ENCODE measurements around the gene LAPTM4A.

DNA sequence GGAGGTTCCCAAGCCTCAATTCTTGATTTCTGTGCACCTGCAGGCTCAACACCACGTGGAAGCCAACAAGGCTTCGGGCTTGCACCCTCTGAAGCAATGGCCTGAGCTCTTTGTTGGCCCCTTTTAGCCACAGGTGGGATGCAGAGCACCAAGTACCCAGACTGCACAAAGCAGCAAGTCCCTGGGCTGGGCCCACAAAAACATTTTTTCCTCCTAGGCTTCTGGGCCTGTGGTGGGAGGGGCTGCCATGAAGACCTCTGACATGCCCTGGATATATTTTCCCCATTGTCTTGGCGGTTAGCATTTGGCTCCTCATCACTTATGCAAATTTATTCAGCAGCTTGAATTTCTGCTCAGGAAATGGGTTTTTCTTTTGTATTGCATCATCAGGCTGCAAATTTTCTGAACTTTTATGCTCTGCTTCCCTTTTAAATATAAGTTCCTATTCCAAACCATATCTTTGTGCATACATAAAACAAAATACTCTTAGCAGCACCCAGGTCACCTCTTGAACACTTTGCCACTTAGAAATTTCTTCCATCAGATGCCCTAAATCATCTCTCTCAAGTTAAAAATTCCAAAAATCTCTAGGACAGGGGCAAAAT is 29.9 kb downstream of the LAPTM4A start:
- TF ChIP-seq, protein P1, sequence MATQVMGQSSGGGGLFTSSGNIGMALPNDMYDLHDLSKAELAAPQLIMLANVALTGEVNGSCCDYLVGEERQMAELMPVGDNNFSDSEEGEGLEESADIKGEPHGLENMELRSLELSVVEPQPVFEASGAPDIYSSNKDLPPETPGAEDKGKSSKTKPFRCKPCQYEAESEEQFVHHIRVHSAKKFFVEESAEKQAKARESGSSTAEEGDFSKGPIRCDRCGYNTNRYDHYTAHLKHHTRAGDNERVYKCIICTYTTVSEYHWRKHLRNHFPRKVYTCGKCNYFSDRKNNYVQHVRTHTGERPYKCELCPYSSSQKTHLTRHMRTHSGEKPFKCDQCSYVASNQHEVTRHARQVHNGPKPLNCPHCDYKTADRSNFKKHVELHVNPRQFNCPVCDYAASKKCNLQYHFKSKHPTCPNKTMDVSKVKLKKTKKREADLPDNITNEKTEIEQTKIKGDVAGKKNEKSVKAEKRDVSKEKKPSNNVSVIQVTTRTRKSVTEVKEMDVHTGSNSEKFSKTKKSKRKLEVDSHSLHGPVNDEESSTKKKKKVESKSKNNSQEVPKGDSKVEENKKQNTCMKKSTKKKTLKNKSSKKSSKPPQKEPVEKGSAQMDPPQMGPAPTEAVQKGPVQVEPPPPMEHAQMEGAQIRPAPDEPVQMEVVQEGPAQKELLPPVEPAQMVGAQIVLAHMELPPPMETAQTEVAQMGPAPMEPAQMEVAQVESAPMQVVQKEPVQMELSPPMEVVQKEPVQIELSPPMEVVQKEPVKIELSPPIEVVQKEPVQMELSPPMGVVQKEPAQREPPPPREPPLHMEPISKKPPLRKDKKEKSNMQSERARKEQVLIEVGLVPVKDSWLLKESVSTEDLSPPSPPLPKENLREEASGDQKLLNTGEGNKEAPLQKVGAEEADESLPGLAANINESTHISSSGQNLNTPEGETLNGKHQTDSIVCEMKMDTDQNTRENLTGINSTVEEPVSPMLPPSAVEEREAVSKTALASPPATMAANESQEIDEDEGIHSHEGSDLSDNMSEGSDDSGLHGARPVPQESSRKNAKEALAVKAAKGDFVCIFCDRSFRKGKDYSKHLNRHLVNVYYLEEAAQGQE (IDR thresholded peaks at IDR 0.05) = no peak
- TF ChIP-seq, protein P2, sequence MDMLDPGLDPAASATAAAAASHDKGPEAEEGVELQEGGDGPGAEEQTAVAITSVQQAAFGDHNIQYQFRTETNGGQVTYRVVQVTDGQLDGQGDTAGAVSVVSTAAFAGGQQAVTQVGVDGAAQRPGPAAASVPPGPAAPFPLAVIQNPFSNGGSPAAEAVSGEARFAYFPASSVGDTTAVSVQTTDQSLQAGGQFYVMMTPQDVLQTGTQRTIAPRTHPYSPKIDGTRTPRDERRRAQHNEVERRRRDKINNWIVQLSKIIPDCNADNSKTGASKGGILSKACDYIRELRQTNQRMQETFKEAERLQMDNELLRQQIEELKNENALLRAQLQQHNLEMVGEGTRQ (IDR thresholded peaks at IDR 0.05) = no peak

Data from A549 (cell line).